HepG2 (cell line): ENCODE data around the gene TOR2A. TPM values are rescaled to one million over a fixed set of nuclear protein-coding genes. Genes with fewer than 3 reads are reported as not detected.

Experiments
- EHMT2 ChIP-seq: fragments of 200-600 bp; sonication (generic); IDR thresholded peaks from 2 replicates; pipeline ENCODE4 v1.7.0; 2017; ENCODE audit warnings: antibody characterized with exemption, low read depth, low read length, borderline replicate concordance
- KDM5A ChIP-seq: fragments of 200-600 bp; sonication (generic); IDR thresholded peaks from 2 replicates; pipeline ENCODE4 v1.7.0; 2018; ENCODE audit warnings: antibody characterized with exemption, mild to moderate bottlenecking, low read length, borderline replicate concordance
- MAFK ChIP-seq, 2 experiments: IDR thresholded peaks in 1 of 2; conservative IDR thresholded peaks in 1 of 2; 2 replicates each; pipeline ENCODE4 v1.6.1; 2011; ENCODE audit warnings: improper control_type of control experiment in 2 of 2, low read length in 2 of 2
- NFE2 ChIP-seq: sonication (generic); formaldehyde crosslinking; IDR thresholded peaks from 2 replicates; pipeline ENCODE4 v1.4.0; 2020; ENCODE audit warnings: missing genetic modification reagents
- RBFOX2 ChIP-seq: fragments of 200-400 bp; formaldehyde crosslinking; IDR thresholded peaks from 2 replicates; pipeline ENCODE4 v1.6.1; 2017; ENCODE audit warnings: low read depth, mild to moderate bottlenecking, low read length
- TCF7L2 ChIP-seq: IDR thresholded peaks from 2 replicates; pipeline ENCODE4 v1.6.1; 2011; ENCODE audit warnings: mild to moderate bottlenecking, low read depth, low read length, moderate library complexity
- ZBTB20 ChIP-seq: sonication (generic); formaldehyde crosslinking; IDR thresholded peaks from 2 replicates; pipeline ENCODE4 v1.8.1; 2023; ENCODE audit warnings: missing genetic modification reagents, low read depth, mild to moderate bottlenecking, borderline replicate concordance
- ZNF205 ChIP-seq: IDR thresholded peaks from 2 replicates; pipeline ENCODE4 v1.6.1; 2018; ENCODE audit warnings: missing biosample characterization, missing genetic modification reagents
- ZNF263 ChIP-seq: sonication (generic); formaldehyde crosslinking; IDR thresholded peaks from 2 replicates; pipeline ENCODE4 v1.4.0; 2020; ENCODE audit warnings: missing genetic modification reagents
- ZNF367 ChIP-seq: sonication (generic); formaldehyde crosslinking; IDR thresholded peaks from 2 replicates; pipeline ENCODE4 v1.4.0; 2020; ENCODE audit warnings: missing genetic modification reagents, borderline replicate concordance
- ZNF383 ChIP-seq: sonication (generic); formaldehyde crosslinking; IDR thresholded peaks from 2 replicates; pipeline ENCODE4 v1.4.0; 2020; ENCODE audit warnings: missing genetic modification reagents, mild to moderate bottlenecking, borderline replicate concordance
- ZNF430 ChIP-seq: sonication (generic); formaldehyde crosslinking; IDR thresholded peaks from 2 replicates; pipeline ENCODE4 v1.9.0; 2021; ENCODE audit warnings: mild to moderate bottlenecking, missing genetic modification reagents
- ZNF432 ChIP-seq: sonication (generic); formaldehyde crosslinking; IDR thresholded peaks from 2 replicates; pipeline ENCODE4 v1.5.0; 2020; ENCODE audit warnings: missing genetic modification reagents, mild to moderate bottlenecking, borderline replicate concordance
- polyA plus RNA-seq, 8 experiments: library from polyadenylated mRNA; depleted of rRNA in 3 of 8; stranded (reverse) in 7 of 8; unstranded in 1 of 8; fragments of >200 nt; fragmentation: Illumina TruSeq in 4 of 8; extraction: Trizol in 4 of 8; gene quantifications; 2 replicates each; pipeline versions ENCODE4 v1.2.1 to v1.2.3, GENCODE V29; 2011 to 2016; ENCODE audit warnings: low read depth in 4 of 8, missing spikeins in 1 of 8, mixed read lengths in 1 of 8; ENCODE audit not compliant: insufficient read depth in 1 of 8
- total RNA-seq, 5 experiments: library from RNA; depleted of rRNA; stranded (reverse); fragments of >200 nt; fragmentation: Illumina TruSeq; extraction: Trizol; gene quantifications; 2 replicates each; pipeline ENCODE4 v1.2.3, GENCODE V29; 2016; ENCODE audit warnings: low read depth in 1 of 5
- TF ChIP-seq, protein P1 (sequence below): IDR thresholded peaks from 2 replicates; pipeline ENCODE4 v1.4.0; 2020; ENCODE audit warnings: mild to moderate bottlenecking, missing genetic modification reagents
- TF ChIP-seq, protein P2 (sequence below): sonication (generic); formaldehyde crosslinking; IDR thresholded peaks from 2 replicates; pipeline ENCODE4 v1.8.1; 2023; ENCODE audit warnings: mild to moderate bottlenecking, missing genetic modification reagents
- TF ChIP-seq, protein P3 (sequence below): sonication (generic); formaldehyde crosslinking; IDR thresholded peaks from 2 replicates; pipeline ENCODE4 v1.4.0; 2020; ENCODE audit warnings: missing genetic modification reagents, mild to moderate bottlenecking, borderline replicate concordance
- TF ChIP-seq, protein P4 (sequence below): sonication (generic); formaldehyde crosslinking; IDR thresholded peaks from 2 replicates; pipeline ENCODE4 v1.9.0; 2021; ENCODE audit warnings: missing genetic modification reagents, borderline replicate concordance

TOR2A gene
- total and polyA plus RNA-seq, 2 of the 13 experiments (the other 11 are each of a cell fraction or from before 2014, with no cell fraction given) = 3.5 to 7.2 TPM

DNA sequence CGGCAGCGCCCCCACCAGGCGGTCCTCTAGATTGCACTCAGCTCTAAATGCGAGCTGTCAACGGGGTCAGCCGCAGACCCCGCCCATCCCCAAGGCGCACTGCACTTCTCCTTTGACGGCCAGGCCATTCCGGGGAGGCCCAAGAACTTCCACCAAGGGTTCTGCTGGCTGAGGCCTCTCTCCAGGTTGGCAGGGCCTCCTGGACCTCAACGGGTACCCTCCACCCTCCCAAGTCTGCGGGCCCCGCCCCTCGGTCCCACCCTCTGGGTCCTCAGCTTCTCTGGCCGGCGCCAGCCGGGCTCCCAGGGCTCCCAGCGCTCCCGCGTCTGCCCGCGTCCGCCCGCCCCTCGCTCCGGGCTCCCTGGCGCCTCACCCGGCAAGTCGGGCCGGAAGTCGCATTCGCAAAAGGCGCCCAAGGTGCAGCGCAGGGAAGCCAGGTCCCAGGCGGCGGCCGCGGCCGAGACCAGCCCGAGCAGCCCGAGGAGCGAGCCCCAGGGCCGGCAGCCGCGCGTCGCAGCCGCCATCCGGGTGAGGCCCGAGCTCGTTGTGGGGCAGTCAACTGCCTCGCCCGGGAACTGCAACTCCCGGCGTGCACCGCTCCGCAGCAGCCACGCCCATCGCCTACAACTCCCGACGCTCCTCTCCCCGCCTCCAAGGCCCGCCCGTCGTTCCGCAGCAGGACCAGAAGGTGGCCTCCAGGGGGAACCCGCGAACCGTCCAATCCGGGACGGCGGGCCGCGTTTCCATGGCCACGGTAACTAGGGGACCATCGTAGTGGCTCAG is at the start of gene TOR2A (continued):
- 0 out of 2 replicates have a peak, but pooled peaks have one; percentile 56 for TF ChIP-seq ZBTB20 (CRISPR knock-in tag)
- TF ChIP-seq NFE2 (CRISPR knock-in tag) = no peak
- TF ChIP-seq ZNF263 = no peak
- TF ChIP-seq ZNF383 (CRISPR knock-in tag) = peak; percentile 99; the same call in 1 of the 2 replicates
- peak; percentile 84 for TF ChIP-seq RBFOX2
- TF ChIP-seq, protein P1, sequence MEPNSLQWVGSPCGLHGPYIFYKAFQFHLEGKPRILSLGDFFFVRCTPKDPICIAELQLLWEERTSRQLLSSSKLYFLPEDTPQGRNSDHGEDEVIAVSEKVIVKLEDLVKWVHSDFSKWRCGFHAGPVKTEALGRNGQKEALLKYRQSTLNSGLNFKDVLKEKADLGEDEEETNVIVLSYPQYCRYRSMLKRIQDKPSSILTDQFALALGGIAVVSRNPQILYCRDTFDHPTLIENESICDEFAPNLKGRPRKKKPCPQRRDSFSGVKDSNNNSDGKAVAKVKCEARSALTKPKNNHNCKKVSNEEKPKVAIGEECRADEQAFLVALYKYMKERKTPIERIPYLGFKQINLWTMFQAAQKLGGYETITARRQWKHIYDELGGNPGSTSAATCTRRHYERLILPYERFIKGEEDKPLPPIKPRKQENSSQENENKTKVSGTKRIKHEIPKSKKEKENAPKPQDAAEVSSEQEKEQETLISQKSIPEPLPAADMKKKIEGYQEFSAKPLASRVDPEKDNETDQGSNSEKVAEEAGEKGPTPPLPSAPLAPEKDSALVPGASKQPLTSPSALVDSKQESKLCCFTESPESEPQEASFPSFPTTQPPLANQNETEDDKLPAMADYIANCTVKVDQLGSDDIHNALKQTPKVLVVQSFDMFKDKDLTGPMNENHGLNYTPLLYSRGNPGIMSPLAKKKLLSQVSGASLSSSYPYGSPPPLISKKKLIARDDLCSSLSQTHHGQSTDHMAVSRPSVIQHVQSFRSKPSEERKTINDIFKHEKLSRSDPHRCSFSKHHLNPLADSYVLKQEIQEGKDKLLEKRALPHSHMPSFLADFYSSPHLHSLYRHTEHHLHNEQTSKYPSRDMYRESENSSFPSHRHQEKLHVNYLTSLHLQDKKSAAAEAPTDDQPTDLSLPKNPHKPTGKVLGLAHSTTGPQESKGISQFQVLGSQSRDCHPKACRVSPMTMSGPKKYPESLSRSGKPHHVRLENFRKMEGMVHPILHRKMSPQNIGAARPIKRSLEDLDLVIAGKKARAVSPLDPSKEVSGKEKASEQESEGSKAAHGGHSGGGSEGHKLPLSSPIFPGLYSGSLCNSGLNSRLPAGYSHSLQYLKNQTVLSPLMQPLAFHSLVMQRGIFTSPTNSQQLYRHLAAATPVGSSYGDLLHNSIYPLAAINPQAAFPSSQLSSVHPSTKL (CRISPR knock-in tag) = peak; percentile 43; the same call in 1 of the 2 replicates
- TF ChIP-seq ZNF432 = no peak
- TF ChIP-seq, protein P2, sequence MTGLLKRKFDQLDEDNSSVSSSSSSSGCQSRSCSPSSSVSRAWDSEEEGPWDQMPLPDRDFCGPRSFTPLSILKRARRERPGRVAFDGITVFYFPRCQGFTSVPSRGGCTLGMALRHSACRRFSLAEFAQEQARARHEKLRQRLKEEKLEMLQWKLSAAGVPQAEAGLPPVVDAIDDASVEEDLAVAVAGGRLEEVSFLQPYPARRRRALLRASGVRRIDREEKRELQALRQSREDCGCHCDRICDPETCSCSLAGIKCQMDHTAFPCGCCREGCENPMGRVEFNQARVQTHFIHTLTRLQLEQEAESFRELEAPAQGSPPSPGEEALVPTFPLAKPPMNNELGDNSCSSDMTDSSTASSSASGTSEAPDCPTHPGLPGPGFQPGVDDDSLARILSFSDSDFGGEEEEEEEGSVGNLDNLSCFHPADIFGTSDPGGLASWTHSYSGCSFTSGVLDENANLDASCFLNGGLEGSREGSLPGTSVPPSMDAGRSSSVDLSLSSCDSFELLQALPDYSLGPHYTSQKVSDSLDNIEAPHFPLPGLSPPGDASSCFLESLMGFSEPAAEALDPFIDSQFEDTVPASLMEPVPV (CRISPR knock-in tag) = peak; percentile 77; the same call in 1 of the 2 replicates
- TF ChIP-seq, protein P3, sequence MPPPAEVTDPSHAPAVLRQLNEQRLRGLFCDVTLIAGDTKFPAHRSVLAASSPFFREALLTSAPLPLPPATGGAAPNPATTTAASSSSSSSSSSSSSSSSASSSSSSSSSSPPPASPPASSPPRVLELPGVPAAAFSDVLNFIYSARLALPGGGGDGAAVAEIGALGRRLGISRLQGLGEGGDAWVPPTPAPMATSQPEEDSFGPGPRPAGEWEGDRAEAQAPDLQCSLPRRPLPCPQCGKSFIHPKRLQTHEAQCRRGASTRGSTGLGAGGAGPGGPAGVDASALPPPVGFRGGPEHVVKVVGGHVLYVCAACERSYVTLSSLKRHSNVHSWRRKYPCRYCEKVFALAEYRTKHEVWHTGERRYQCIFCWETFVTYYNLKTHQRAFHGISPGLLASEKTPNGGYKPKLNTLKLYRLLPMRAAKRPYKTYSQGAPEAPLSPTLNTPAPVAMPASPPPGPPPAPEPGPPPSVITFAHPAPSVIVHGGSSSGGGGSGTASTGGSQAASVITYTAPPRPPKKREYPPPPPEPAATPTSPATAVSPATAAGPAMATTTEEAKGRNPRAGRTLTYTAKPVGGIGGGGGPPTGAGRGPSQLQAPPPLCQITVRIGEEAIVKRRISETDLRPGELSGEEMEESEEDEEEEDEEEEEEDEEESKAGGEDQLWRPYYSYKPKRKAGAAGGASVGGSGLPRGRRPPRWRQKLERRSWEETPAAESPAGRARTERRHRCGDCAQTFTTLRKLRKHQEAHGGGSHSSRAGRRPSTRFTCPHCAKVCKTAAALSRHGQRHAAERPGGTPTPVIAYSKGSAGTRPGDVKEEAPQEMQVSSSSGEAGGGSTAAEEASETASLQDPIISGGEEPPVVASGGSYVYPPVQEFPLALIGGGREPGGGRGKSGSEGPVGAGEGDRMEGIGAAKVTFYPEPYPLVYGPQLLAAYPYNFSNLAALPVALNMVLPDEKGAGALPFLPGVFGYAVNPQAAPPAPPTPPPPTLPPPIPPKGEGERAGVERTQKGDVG (CRISPR knock-in tag) = no peak
- 0 out of 2 replicates have a peak, but pooled peaks have one; percentile 54 for TF ChIP-seq KDM5A
- no peak for TF ChIP-seq ZNF430 (CRISPR knock-in tag)
- TF ChIP-seq EHMT2 = no peak
- no peak for TF ChIP-seq MAFK (conservative IDR thresholded peaks at IDR 0.05 in 1 of 2, IDR thresholded peaks at IDR 0.05 in 1 of 2; ENCODE audit: low read length in 2 of 2)
- no peak for TF ChIP-seq ZNF367
- no peak for TF ChIP-seq ZNF205 (CRISPR knock-in tag)
- TF ChIP-seq TCF7L2 = no peak
- TF ChIP-seq, protein P4, sequence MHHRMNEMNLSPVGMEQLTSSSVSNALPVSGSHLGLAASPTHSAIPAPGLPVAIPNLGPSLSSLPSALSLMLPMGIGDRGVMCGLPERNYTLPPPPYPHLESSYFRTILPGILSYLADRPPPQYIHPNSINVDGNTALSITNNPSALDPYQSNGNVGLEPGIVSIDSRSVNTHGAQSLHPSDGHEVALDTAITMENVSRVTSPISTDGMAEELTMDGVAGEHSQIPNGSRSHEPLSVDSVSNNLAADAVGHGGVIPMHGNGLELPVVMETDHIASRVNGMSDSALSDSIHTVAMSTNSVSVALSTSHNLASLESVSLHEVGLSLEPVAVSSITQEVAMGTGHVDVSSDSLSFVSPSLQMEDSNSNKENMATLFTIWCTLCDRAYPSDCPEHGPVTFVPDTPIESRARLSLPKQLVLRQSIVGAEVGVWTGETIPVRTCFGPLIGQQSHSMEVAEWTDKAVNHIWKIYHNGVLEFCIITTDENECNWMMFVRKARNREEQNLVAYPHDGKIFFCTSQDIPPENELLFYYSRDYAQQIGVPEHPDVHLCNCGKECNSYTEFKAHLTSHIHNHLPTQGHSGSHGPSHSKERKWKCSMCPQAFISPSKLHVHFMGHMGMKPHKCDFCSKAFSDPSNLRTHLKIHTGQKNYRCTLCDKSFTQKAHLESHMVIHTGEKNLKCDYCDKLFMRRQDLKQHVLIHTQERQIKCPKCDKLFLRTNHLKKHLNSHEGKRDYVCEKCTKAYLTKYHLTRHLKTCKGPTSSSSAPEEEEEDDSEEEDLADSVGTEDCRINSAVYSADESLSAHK (CRISPR knock-in tag) = no peak
